HTERT RPE-1 (cell line): ENCODE measurements around the gene GAST.

ENCODE experiments used
- in situ Hi-C: fragments of 300-500 bp; cut with MboI; formaldehyde crosslinking; loops from 4 replicates; pipeline ENCODE4 v1.14.3; 2020; ENCODE audit warnings: low sequenced_read_pairs

The GAST gene

DNA sequence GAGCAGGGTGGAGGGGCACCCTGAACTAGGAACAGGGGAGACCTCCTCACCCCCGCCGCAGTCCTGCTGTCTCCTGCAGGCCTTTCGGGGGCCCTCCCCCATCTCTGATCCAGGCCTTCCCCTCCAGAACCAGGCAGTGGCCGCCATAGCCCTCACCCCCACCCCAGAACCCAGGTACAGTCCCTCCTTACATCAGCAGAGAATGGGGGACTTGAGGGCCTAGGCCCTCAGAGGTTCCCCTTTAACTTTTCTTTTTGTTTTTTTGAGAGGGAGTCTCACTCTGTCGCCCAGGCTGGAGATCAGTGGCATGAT, 26.6 kb downstream of the GAST start:
- in situ Hi-C loops: no loop called here

GRCh38 chr17:41739661-41740352, 27.7 kb downstream of the GAST start:
- in situ Hi-C loops: no loop called here

- in situ Hi-C loops: no loop called here
Measured at GRCh38 chr17:41740506-41740905, 28.4 kb downstream of the GAST start.

DNA sequence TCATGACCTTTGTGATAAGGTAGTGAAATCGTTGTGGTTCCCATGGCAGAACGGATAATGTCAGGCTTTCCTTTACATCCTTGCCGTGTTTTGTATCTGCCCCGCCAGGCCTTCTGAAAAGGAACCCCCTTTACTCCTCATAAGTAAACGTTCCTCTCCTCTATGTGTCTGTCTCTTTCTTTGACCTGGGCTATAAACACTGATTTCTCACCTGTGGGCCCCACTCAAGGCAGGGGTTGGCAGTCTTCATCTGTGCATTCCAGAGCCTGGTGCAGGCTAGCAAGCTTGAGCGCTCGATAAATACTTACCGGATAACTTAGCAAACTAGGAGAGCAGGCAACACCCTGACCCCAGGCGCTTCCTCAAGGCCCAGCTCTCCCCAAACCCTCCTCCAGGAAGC, 29.6 kb downstream of the GAST start:
- in situ Hi-C loops: no loop called here

GRCh38 chr17:41748275-41748674, 36.1 kb downstream of the GAST start:
- in situ Hi-C loops: no loop called here

GRCh38 chr17:41750862-41751261, 38.7 kb downstream of the GAST start:
- in situ Hi-C loops: no loop called here

- in situ Hi-C loops: no loop called here
Measured at GRCh38 chr17:41751288-41751687, 39.2 kb downstream of the GAST start.

GRCh38 chr17:41754066-41754465, 41.9 kb downstream of the GAST start:
- in situ Hi-C loops: no loop called here

DNA sequence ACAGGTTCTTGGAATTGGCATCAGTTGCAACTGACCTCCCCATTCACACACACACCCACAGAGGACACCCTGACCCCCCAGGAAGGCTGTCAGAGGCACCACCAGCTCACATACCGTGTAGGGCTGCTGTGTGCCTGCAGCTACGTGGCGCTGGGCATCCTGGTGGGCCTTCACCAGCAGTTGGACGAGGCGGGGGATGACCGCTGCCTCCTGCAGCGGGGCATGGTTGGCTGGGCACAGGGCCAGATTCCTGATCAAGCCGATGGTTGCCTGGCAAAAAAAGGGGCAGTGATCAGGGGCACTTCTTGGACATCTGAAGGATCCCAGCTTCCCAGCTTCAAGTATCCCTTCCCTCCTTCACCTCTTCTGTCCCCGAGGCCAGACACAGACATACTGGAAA, 46.5 kb downstream of the GAST start:
- in situ Hi-C loops: no loop called here

DNA sequence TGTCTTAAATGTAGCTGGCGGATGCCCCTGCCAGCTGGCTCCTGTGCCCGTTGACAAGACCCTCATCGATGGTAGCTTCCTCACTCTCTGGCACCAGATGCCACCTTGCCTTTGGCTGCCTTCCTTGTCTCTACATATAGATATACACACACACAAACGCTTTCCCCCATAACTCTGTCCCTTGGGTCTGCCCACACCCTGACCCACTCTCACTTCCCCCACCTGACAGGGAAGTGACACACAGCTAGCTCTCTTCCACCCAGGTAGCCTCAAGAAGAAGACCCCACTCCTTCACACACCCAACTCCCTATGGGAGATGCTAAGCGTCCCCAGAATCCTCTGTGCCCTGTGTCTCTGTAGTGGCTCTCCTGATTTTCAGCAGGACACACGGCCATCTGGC, 48.7 kb downstream of the GAST start:
- in situ Hi-C loops: no loop called here

DNA sequence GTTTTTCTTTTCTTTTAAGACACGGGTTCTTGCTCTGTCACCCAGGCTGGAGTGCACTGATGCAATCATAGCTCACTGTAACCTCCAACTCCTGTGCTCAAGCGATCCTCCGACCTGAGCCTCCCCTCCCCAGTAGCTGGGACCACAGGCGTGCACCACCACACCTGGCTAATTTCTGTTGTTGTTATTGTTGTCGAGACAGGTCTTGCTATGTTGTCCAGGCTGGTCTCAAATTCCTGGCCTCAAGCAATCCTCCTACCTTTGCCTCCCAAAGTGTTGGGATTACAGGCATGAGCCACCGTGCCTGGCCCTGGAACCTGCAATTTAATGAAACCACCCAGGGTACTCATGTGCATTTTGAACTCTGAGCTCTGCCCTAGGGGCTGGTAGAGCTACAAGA, 50.3 kb downstream of the GAST start:
- in situ Hi-C loops: no loop called here

- in situ Hi-C loops: no loop called here
Measured at GRCh38 chr17:41762841-41763240, 50.7 kb downstream of the GAST start.

GRCh38 chr17:41763327-41763726, 51.2 kb downstream of the GAST start:
- in situ Hi-C loops: no loop called here
